ENCODE measurements around the gene TRIO.

DNA sequence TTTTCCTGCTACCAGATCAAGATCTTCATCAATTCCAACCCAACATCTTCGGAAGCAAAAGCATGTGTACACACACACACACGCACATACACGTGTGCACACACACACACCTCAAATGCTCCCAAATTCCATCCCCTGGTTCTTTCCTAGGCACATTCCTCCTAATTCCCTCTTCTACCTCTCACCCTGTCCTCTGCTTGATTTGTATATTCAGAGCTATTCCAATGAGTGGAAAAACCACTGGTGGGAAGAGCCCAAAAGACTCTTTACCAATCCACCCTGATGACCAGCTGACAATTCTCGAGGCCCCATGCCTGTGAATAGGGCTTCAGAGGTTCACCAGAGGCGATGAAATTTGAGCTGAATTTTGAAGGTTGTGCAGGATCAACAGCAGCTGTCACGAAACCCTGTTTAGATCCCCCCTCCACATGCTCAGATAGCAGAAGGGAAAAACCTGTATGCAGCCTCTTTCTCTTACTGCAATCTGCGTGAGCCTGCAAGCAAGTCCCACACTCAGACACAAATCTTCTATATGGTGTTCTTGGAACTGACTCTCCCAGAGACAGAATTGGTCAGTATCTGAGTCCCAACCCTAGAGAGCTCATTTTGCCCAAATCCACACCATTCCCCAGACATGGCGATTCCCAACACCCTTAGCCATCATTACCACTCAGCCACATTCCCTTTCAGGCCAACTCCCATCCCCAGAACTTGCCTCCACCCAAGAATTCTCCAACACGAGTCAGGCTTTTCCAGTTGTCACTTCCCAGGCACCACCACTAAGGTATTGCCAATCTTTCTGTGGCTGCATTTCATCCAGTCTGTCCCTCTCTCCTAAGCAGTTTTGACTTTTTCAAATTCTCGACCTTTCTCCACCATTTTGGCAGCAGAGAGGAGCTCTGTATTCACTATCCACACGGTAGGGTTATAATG is 4.3 kb upstream of the TRIO start:
- TF ChIP-seq, protein P1, sequence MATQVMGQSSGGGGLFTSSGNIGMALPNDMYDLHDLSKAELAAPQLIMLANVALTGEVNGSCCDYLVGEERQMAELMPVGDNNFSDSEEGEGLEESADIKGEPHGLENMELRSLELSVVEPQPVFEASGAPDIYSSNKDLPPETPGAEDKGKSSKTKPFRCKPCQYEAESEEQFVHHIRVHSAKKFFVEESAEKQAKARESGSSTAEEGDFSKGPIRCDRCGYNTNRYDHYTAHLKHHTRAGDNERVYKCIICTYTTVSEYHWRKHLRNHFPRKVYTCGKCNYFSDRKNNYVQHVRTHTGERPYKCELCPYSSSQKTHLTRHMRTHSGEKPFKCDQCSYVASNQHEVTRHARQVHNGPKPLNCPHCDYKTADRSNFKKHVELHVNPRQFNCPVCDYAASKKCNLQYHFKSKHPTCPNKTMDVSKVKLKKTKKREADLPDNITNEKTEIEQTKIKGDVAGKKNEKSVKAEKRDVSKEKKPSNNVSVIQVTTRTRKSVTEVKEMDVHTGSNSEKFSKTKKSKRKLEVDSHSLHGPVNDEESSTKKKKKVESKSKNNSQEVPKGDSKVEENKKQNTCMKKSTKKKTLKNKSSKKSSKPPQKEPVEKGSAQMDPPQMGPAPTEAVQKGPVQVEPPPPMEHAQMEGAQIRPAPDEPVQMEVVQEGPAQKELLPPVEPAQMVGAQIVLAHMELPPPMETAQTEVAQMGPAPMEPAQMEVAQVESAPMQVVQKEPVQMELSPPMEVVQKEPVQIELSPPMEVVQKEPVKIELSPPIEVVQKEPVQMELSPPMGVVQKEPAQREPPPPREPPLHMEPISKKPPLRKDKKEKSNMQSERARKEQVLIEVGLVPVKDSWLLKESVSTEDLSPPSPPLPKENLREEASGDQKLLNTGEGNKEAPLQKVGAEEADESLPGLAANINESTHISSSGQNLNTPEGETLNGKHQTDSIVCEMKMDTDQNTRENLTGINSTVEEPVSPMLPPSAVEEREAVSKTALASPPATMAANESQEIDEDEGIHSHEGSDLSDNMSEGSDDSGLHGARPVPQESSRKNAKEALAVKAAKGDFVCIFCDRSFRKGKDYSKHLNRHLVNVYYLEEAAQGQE (tag by site-specific recombination; IDR thresholded peaks at IDR 0.05): no peak
- TF ChIP-seq CTCF (tag by site-specific recombination; IDR thresholded peaks at IDR 0.05) (no peak), ZNF596 (tag by site-specific recombination; IDR thresholded peaks at IDR 0.05) (no peak), ZBTB21 (tag by site-specific recombination; IDR thresholded peaks at IDR 0.05) (no peak), ZNF211 (tag by site-specific recombination; IDR thresholded peaks at IDR 0.05; ENCODE audit: low read depth) (no peak), TCF7L2 (IDR thresholded peaks at IDR 0.05; ENCODE audit: borderline replicate concordance, low read depth, low read length) (no peak), ZNF362 (tag by site-specific recombination; IDR thresholded peaks at IDR 0.05) (no peak), ELK4 (IDR thresholded peaks at IDR 0.05; ENCODE audit: borderline replicate concordance, low read depth, low read length) (no peak)
- TF ChIP-seq, protein P2, sequence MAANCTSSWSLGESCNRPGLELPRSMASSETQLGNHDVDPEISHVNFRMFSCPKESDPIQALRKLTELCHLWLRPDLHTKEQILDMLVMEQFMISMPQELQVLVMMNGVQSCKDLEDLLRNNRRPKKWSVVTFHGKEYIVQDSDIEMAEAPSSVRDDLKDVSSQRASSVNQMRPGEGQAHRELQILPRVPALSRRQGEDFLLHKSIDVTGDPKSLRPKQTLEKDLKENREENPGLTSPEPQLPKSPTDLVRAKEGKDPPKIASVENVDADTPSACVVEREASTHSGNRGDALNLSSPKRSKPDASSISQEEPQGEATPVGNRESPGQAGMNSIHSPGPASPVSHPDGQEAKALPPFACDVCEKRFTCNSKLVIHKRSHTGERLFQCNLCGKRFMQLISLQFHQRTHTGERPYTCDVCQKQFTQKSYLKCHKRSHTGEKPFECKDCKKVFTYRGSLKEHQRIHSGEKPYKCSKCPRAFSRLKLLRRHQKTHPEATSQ (tag by site-specific recombination; IDR thresholded peaks at IDR 0.05): no peak
- TF ChIP-seq, protein P3, sequence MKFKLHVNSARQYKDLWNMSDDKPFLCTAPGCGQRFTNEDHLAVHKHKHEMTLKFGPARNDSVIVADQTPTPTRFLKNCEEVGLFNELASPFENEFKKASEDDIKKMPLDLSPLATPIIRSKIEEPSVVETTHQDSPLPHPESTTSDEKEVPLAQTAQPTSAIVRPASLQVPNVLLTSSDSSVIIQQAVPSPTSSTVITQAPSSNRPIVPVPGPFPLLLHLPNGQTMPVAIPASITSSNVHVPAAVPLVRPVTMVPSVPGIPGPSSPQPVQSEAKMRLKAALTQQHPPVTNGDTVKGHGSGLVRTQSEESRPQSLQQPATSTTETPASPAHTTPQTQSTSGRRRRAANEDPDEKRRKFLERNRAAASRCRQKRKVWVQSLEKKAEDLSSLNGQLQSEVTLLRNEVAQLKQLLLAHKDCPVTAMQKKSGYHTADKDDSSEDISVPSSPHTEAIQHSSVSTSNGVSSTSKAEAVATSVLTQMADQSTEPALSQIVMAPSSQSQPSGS (tag by site-specific recombination; IDR thresholded peaks at IDR 0.05; ENCODE audit: low read depth): no peak
